Lower leg skin (tissue), 3 donors: ENCODE measurements around the gene PRR7.

ENCODE experiments used
- POLR2A ChIP-seq, 2 donors: fragments of 450-650 bp; IDR thresholded peaks; one replicate each; pipeline ENCODE4 v1.6.1; 2016 to 2017; ENCODE audit warnings: antibody characterized with exemption in 2 of 2, mild to moderate bottlenecking in 1 of 2, moderate library complexity in 1 of 2
- TF ChIP-seq, protein P1 (sequence below), 3 donors: fragments of 450-650 bp; IDR thresholded peaks; one replicate each; pipeline ENCODE4 v1.5.1; 2016; ENCODE audit warnings: antibody characterized with exemption in 3 of 3, mild to moderate bottlenecking in 3 of 3, moderate library complexity in 2 of 3

DNA sequence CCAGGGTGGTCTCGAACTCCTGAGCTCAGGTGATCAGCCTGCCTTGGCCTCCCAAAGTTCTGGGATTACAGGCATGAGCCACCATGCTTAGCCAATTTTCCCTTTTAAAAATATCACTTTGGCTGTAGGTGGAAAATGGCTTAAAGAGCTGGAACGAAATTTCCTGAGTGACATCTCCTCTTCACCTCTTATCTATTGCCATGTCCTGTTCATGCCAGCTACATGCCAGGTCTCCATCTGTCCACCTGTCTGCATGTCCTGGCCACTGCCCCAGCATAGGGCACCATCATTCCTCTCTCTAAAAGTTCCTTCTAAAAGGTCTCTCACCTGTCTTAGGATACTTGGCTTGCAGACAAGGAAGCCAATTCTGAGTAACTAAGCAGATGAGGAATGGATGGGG is 22.9 kb upstream of the PRR7 start:
- TF ChIP-seq, protein P1, sequence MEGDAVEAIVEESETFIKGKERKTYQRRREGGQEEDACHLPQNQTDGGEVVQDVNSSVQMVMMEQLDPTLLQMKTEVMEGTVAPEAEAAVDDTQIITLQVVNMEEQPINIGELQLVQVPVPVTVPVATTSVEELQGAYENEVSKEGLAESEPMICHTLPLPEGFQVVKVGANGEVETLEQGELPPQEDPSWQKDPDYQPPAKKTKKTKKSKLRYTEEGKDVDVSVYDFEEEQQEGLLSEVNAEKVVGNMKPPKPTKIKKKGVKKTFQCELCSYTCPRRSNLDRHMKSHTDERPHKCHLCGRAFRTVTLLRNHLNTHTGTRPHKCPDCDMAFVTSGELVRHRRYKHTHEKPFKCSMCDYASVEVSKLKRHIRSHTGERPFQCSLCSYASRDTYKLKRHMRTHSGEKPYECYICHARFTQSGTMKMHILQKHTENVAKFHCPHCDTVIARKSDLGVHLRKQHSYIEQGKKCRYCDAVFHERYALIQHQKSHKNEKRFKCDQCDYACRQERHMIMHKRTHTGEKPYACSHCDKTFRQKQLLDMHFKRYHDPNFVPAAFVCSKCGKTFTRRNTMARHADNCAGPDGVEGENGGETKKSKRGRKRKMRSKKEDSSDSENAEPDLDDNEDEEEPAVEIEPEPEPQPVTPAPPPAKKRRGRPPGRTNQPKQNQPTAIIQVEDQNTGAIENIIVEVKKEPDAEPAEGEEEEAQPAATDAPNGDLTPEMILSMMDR (IDR thresholded peaks at IDR 0.05): no peak
- no peak for TF ChIP-seq POLR2A (IDR thresholded peaks at IDR 0.05)
